GM19025 (cell line): Measurements from ENCODE around the gene ACTR1A.
"Not testable (repeated sequence)": the region's sequence is repeated elsewhere in the genome, so short reads cannot be mapped to it uniquely, and the experiment has no call there.

Experiments used
- ATAC-seq: cut with Tn5 transposase; IDR thresholded peaks from one replicate; pipeline ENCODE4 v1.9.1; 2021; ENCODE audit warnings: mild to moderate bottlenecking, low read depth, moderate library complexity; ENCODE audit not compliant: unreplicated experiment

The ACTR1A gene

GRCh38 chr10:102517553-102517952 is 15.0 kb upstream of the ACTR1A start:
- ATAC-seq, result no peak

GRCh38 chr10:102515724-102516123 is 13.2 kb upstream of the ACTR1A start:
- no peak for ATAC-seq

- ATAC-seq, result no peak
Observed at GRCh38 chr10:102514487-102515311, 12.2 kb upstream of the ACTR1A start.

GRCh38 chr10:102511583-102512274 is 9.2 kb upstream of the ACTR1A start:
- ATAC-seq, result peak; percentile 57

- ATAC-seq, result no peak
Observed at GRCh38 chr10:102509387-102509786, 6.9 kb upstream of the ACTR1A start.

- no peak for ATAC-seq
Observed at GRCh38 chr10:102508506-102508905, 6.0 kb upstream of the ACTR1A start.

- no peak for ATAC-seq
Observed at GRCh38 chr10:102507521-102507920, 5.0 kb upstream of the ACTR1A start.

- no peak for ATAC-seq
Observed at GRCh38 chr10:102505462-102506115, 3.1 kb upstream of the ACTR1A start.

GRCh38 chr10:102504976-102505300 is 2.4 kb upstream of the ACTR1A start:
- ATAC-seq, result no peak

- ATAC-seq, result no peak
Observed at GRCh38 chr10:102504179-102504975, 1.9 kb upstream of the ACTR1A start.

- peak; percentile 74 for ATAC-seq
Observed at GRCh38 chr10:102503264-102504178, 1.0 kb upstream of the ACTR1A start, which contains the start of gene SUFU. SUFU (plus strand) TSS chr10:102503972; CDS start chr10:102504153, 181 bp downstream.

- peak; percentile 60 for ATAC-seq
Observed at GRCh38 chr10:102502029-102502336, 529 bp downstream of the ACTR1A start.

- no peak for ATAC-seq
Observed at GRCh38 chr10:102501201-102502028, 1.1 kb downstream of the ACTR1A start.

GRCh38 chr10:102500686-102501085 is 1.8 kb downstream of the ACTR1A start:
- not testable (repeated sequence) for ATAC-seq

- no peak for ATAC-seq
Observed at GRCh38 chr10:102499356-102499755, 3.2 kb downstream of the ACTR1A start.

GRCh38 chr10:102497545-102497944 is 5.0 kb downstream of the ACTR1A start:
- no peak for ATAC-seq

- no peak for ATAC-seq
Observed at GRCh38 chr10:102493771-102494170, 8.7 kb downstream of the ACTR1A start.

GRCh38 chr10:102492983-102493382 is 9.5 kb downstream of the ACTR1A start:
- ATAC-seq, result no peak
